A673 (cell line): ENCODE measurements around the gene RNF151. TPM values are rescaled to one million over a fixed set of nuclear protein-coding genes. Genes with fewer than 3 reads are reported as not detected.

Source experiments
- BruUV-seq: library from RNA; stranded (reverse); fragments of 400-500 nt; replicated peaks from 2 replicates; lab custom pipeline; 2021; lab: Mats Ljungman, UMichigan
- CTCF ChIA-PET: fragments of 300-600 bp; sonication (Branson Sonifier 250); formaldehyde crosslinking; loops from one replicate; lab custom pipeline; 2022; ENCODE audit warnings: antibody characterized with exemption; lab: Charles Lee
- POLR2A ChIA-PET: fragments of 300-600 bp; sonication (Branson Sonifier 250); formaldehyde crosslinking; loops from one replicate; lab custom pipeline; 2022; ENCODE audit warnings: antibody characterized with exemption; ENCODE audit not compliant: low non-redundant PET; lab: Charles Lee
- DNase-seq: peaks from one replicate; pipeline ENCODE4 v3.0.0-alpha.2; 2015; ENCODE audit warnings: low spot score
- H3K27ac ChIP-seq: fragments of 200-600 bp; sonication (generic); 2 replicates; pipeline ENCODE4 v1.5.1; 2016; ENCODE audit warnings: mixed run types, low read depth, mild to moderate bottlenecking, mixed read lengths, antibody characterized with exemption, low read length; ENCODE audit not compliant: poor library complexity, severe bottlenecking
- H3K27me3 ChIP-seq: fragments of 200-600 bp; sonication (generic); replicated peaks from 2 replicates; pipeline ENCODE4 v1.6.1; 2017; ENCODE audit warnings: mixed run types, low read depth, mild to moderate bottlenecking, mixed read lengths, antibody characterized with exemption, low read length; ENCODE audit not compliant: insufficient read depth, poor library complexity
- H3K36me3 ChIP-seq: fragments of 200-600 bp; sonication (generic); 2 replicates; pipeline ENCODE4 v1.6.1; 2016; ENCODE audit warnings: mixed run types, mild to moderate bottlenecking, mixed read lengths, antibody characterized with exemption, low read length; ENCODE audit not compliant: insufficient read depth, poor library complexity, severe bottlenecking
- H3K4me1 ChIP-seq: fragments of 200-600 bp; sonication (generic); 2 replicates; pipeline ENCODE4 v1.6.1; 2017; ENCODE audit warnings: mixed run types, mild to moderate bottlenecking, mixed read lengths, antibody characterized with exemption, low read length; ENCODE audit not compliant: insufficient read depth, poor library complexity, severe bottlenecking
- H3K4me3 ChIP-seq: fragments of 200-600 bp; sonication (generic); 2 replicates; pipeline ENCODE4 v1.5.1; 2016; ENCODE audit warnings: low read depth, mixed run types, mild to moderate bottlenecking, mixed read lengths, low read length; ENCODE audit not compliant: poor library complexity, severe bottlenecking
- H3K9me3 ChIP-seq: fragments of 200-600 bp; sonication (generic); 2 replicates; pipeline ENCODE4 v1.6.1; 2016; ENCODE audit warnings: mixed run types, low read depth, mild to moderate bottlenecking, mixed read lengths, antibody characterized with exemption, low read length; ENCODE audit not compliant: poor library complexity, severe bottlenecking
- EZH2 ChIP-seq: fragments of 200-600 bp; sonication (generic); IDR thresholded peaks from 2 replicates; pipeline ENCODE4 v1.6.1; 2017; ENCODE audit warnings: borderline replicate concordance, low read depth, mild to moderate bottlenecking, mixed read lengths, antibody characterized with exemption, low read length; ENCODE audit not compliant: poor library complexity, severe bottlenecking
- intact Hi-C: fragments of 100-400 bp; cut with micrococcal nuclease; formaldehyde crosslinking; loops from one replicate; pipeline ENCODE4 v1.10.0; 2022; ENCODE audit not compliant: unreplicated experiment
- total RNA-seq: library from RNA; stranded (reverse); gene quantifications from 2 replicates; pipeline ENCODE4 v1.2.3, GENCODE V29; 2021
- TF ChIP-seq, protein P1 (sequence below): fragments of 300-800, 200-600 bp; sonication (generic); conservative IDR thresholded peaks from 2 replicates; pipeline ENCODE4 v1.5.1; 2017; ENCODE audit warnings: low read depth, mild to moderate bottlenecking, antibody characterized with exemption, low read length, moderate library complexity, mixed read lengths

The RNF151 gene
- total RNA-seq, 1 experiment from 2014 or later: not detected

DNA sequence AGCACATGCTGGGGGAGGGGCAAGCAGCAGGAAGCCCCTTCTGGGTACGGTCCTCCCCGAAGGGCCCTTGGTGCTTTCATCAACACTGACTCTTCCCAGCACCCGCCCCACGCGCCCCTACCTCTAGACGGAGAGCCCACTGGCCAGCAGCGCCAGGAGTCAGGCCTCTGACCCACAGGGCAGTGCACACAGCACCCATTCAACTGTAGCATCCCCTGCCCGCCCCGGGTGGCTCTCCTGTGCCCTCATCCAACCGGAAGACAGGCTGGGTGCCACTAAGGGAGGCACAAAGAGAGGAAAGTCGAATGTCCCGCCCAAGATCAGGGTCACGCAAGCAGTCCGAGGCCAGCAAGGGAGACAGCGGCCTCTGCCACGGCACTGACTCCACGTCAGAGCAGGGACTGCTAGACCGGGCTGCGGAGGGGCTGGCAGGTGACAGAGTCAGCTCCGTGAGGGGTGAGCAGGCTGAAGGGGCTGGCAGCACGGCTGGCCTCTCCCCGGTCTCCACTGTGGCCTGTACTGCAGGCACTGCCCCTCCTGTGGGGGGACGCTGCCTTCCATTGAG, 33.5 kb upstream of the RNF151 start:
- POLR2A ChIA-PET: interaction anchor here (0.6 kb wide), 1 partner anchor 16 kb away, joined by 19 read pairs; no protein-coding TSS in a partner anchor
- no peak overlapping the region for H3K27ac ChIP-seq
- intact Hi-C loops: no loop called here

DNA sequence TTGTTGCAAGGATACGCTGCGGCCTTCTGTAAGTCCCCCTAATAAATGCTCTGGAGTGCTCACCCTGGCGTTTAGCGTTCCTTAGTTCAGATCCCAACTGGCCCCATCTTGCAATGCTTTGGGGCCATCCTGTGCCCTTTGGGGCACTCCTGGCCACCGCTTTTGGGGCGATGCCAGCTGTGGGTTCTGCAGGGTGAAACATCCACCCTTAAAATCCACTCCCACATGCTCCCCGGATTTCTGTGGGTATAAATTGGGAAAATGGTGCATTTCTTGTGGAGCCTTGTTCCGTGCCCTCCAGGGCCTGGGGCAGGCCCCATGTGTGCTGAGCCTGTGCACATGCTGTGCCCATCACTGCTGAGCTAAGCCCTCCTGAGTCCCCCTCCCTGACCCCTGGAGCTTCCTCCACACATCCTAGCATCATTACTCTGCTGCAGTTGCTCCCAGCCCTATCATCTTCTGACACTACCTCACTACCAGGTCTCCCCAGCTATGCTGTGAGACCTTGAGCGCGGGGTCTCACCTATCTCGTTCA, 29.6 kb upstream of the RNF151 start:
- no peak for DNase-seq
- Histone ChIP-seq H3K27ac (no peak overlapping the region), H3K27me3 (no peaks in the 10 kb centered on the region), H3K4me3 (no peak overlapping the region), H3K4me1 (peaks cover 4% of the 10 kb centered on the region), H3K9me3 (no peaks in the 10 kb centered on the region), H3K36me3 (no peaks in the 10 kb centered on the region)
- TF ChIP-seq, protein P1, sequence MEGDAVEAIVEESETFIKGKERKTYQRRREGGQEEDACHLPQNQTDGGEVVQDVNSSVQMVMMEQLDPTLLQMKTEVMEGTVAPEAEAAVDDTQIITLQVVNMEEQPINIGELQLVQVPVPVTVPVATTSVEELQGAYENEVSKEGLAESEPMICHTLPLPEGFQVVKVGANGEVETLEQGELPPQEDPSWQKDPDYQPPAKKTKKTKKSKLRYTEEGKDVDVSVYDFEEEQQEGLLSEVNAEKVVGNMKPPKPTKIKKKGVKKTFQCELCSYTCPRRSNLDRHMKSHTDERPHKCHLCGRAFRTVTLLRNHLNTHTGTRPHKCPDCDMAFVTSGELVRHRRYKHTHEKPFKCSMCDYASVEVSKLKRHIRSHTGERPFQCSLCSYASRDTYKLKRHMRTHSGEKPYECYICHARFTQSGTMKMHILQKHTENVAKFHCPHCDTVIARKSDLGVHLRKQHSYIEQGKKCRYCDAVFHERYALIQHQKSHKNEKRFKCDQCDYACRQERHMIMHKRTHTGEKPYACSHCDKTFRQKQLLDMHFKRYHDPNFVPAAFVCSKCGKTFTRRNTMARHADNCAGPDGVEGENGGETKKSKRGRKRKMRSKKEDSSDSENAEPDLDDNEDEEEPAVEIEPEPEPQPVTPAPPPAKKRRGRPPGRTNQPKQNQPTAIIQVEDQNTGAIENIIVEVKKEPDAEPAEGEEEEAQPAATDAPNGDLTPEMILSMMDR: no peak
- TF ChIP-seq EZH2: no peak
- no TSS peak for BruUV-seq
- intact Hi-C loops: no loop called here
- ChIA-PET CTCF (no interaction called here), POLR2A (no interaction called here)

More for the DNA sequence above, 33.5 kb upstream of the RNF151 start:
- no peaks in the 10 kb centered on the region for H3K9me3 ChIP-seq
- no TSS peak for BruUV-seq
- H3K4me1 ChIP-seq: peaks cover 5% of the 10 kb centered on the region
- no peaks in the 10 kb centered on the region for H3K36me3 ChIP-seq
- no peak overlapping the region for H3K4me3 ChIP-seq
- no peak for DNase-seq
- no peaks in the 10 kb centered on the region for H3K27me3 ChIP-seq
- CTCF ChIA-PET: no interaction called here
- TF ChIP-seq, protein P1: no peak
- TF ChIP-seq EZH2: no peak

DNA sequence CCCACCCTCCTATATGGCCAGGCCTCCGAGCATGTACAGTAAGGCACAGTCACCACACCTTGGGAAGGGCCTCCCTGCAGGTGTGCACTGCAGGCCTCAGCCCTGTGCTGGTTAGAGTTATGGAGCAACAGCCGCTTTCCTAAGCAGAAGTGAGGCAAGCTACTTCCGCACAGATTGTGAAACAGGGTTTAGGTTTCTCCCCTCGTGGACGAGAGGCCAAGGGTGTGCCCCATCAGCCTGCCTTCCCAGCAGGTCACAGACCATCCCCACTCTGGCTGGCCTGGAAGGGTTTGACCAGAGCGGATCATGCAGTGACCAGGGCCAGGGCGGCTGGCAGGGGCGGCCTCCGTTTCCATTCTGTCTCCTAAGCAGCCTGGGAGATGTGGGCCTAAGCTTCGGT, 28.3 kb upstream of the RNF151 start:
- ChIA-PET CTCF (no interaction called here), POLR2A (no interaction called here)
- intact Hi-C loops: no loop called here

More for the DNA sequence above, 28.3 kb upstream of the RNF151 start:
- DNase-seq: no peak
- Histone ChIP-seq H3K27me3 (no peaks in the 10 kb centered on the region), H3K36me3 (no peaks in the 10 kb centered on the region), H3K27ac (no peak overlapping the region), H3K4me1 (peaks cover 6% of the 10 kb centered on the region), H3K4me3 (no peak overlapping the region), H3K9me3 (no peaks in the 10 kb centered on the region)
- TF ChIP-seq EZH2: no peak
- TF ChIP-seq, protein P1: no peak
- BruUV-seq: no TSS peak
